ENCODE data around the gene SIL1. TPM values are rescaled to one million over a fixed set of nuclear protein-coding genes. Genes with fewer than 3 reads are reported as not detected.

The SIL1 gene
- total and polyA plus RNA-seq, 2 of the 4 experiments (the other 2 are of a cell fraction), result 56.1 to 66.0 TPM

GRCh38 chr5:138963763-138964371 lies 234.3 kb downstream of the SIL1 start:
- H3K9me3 ChIP-seq (ENCODE audit: control insufficient read depth, insufficient read depth, low read length), result no peaks in the 10 kb centered on the region
- no peaks in the 10 kb centered on the region for H4K20me1 ChIP-seq (ENCODE audit: insufficient read depth, low read length)
- no peak overlapping the region for H2AK5ac ChIP-seq (ENCODE audit: low read depth, low read length)
- no peaks in the 10 kb centered on the region for H3K79me1 ChIP-seq (ENCODE audit: low read depth in 1 of 2, low read length in 2 of 2)
- POLR2A ChIA-PET (ENCODE audit: unreplicated experiment), result no interaction called here
- no peak overlapping the region for H2BK20ac ChIP-seq (ENCODE audit: low read depth, low read length)
- H3K4me2 ChIP-seq (ENCODE audit: low read depth, low read length), result no peak overlapping the region
- H3K14ac ChIP-seq (replicated peaks; ENCODE audit: low read depth, low read length), result no peak overlapping the region
- ATAC-seq (ENCODE audit: low read depth), result no peak
- in situ Hi-C loops (cut with MboI; ENCODE audit: low sequenced_read_pairs) (no loop called here), dilution Hi-C loops (cut with HindIII; ENCODE audit: low sequenced_read_pairs, unreplicated experiment) (no loop called here), intact Hi-C loops (cut with micrococcal nuclease) (no loop called here)
- no peak overlapping the region for H3K4me3 ChIP-seq (ENCODE audit: insufficient read depth, low read depth, low read length)
- H3K9me1 ChIP-seq (ENCODE audit: insufficient read depth, low read length), result 0 out of 2 replicates have a peak, but pooled peaks cover 4% of the 10 kb centered on the region
- H3K4ac ChIP-seq (ENCODE audit: low read depth, low read length), result no peak overlapping the region
- no peak overlapping the region for H2AFZ ChIP-seq (replicated peaks; ENCODE audit: low read length, poor library complexity)
- no peak overlapping the region for H4K5ac ChIP-seq (ENCODE audit: low read depth, low read length)
- WGBS, 2 experiments (ENCODE audit: extremely low coverage in 2 of 2, insufficient read length in 1 of 2), result 83% methylated on average over 4 of the region's 13 CpGs; no CpG with 5 or more reads in 1 of the 2 experiments
- no TSS peak for BruUV-seq (replicated peaks)
- DNase-seq, result no peak
- no peak overlapping the region for H2BK15ac ChIP-seq (ENCODE audit: low read depth, low read length)
- H3K18ac ChIP-seq (ENCODE audit: low read depth, low read length), result no peak overlapping the region
- no peak overlapping the region for H3K27ac ChIP-seq (ENCODE audit: insufficient read depth, low read length)
- no peak overlapping the region for H2BK120ac ChIP-seq (ENCODE audit: low read depth, low read length)
- no peak overlapping the region for H3K23ac ChIP-seq (ENCODE audit: low read depth, low read length)
- CTCF ChIA-PET, result interaction anchor here (1.1 kb wide), 1 partner anchor 10 kb away, joined by 3 read pairs; no protein-coding TSS in a partner anchor
- H4K8ac ChIP-seq (ENCODE audit: low read depth in 2 of 2, low read length in 2 of 2), result no peak overlapping the region
- H2BK5ac ChIP-seq (ENCODE audit: low read depth, low read length, poor library complexity, severe bottlenecking), result no peak overlapping the region
- TF ChIP-seq CEBPB (IDR thresholded peaks at IDR 0.05; ENCODE audit: low read depth, low read length) (no peak), RCOR1 (IDR thresholded peaks at IDR 0.05; ENCODE audit: insufficient replicate concordance, low read length) (no peak), MXI1 (IDR thresholded peaks at IDR 0.05; ENCODE audit: borderline replicate concordance, low read depth, low read length) (no peak), BHLHE40 (IDR thresholded peaks at IDR 0.05; ENCODE audit: low read depth, low read length) (no peak), FOS (IDR thresholded peaks at IDR 0.05; ENCODE audit: low read depth, low read length) (no peak), USF2 (IDR thresholded peaks at IDR 0.05; ENCODE audit: low read depth, low read length) (no peak), MAZ (IDR thresholded peaks at IDR 0.05; ENCODE audit: borderline replicate concordance, low read depth, low read length) (no peak), RAD21 (IDR thresholded peaks at IDR 0.05; ENCODE audit: low read length) (no peak)
- TF ChIP-seq, protein P1, sequence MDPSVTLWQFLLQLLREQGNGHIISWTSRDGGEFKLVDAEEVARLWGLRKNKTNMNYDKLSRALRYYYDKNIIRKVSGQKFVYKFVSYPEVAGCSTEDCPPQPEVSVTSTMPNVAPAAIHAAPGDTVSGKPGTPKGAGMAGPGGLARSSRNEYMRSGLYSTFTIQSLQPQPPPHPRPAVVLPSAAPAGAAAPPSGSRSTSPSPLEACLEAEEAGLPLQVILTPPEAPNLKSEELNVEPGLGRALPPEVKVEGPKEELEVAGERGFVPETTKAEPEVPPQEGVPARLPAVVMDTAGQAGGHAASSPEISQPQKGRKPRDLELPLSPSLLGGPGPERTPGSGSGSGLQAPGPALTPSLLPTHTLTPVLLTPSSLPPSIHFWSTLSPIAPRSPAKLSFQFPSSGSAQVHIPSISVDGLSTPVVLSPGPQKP (IDR thresholded peaks at IDR 0.05; ENCODE audit: borderline replicate concordance, low read depth, low read length), result no peak
- H4K91ac ChIP-seq (ENCODE audit: insufficient read depth, low read depth, low read length), result no peak overlapping the region
- H3K56ac ChIP-seq (ENCODE audit: extremely low read depth, insufficient read depth, low read length), result no peak overlapping the region
- no peak overlapping the region for H2AK9ac ChIP-seq (replicated peaks; ENCODE audit: low read depth, low read length, poor library complexity)
- H3K36me3 ChIP-seq (ENCODE audit: control insufficient read depth, insufficient read depth, low read length), result no peaks in the 10 kb centered on the region
- H3K9ac ChIP-seq (ENCODE audit: low read depth, low read length), result no peak overlapping the region
- peaks cover 21% of the 10 kb centered on the region for H3K4me1 ChIP-seq (ENCODE audit: control insufficient read depth, insufficient read depth, low read length)
- H3K27me3 ChIP-seq (ENCODE audit: control insufficient read depth, insufficient read depth, low read length), result no peaks in the 10 kb centered on the region
